ENCODE results near the gene IMPA2.
"Not testable (repeated sequence)": the region's sequence is repeated elsewhere in the genome, so short reads cannot be mapped to it uniquely, and the experiment has no call there.

Gene IMPA2

GRCh38 chr18:12038082-12038638 is 56.9 kb downstream of the IMPA2 start:
- no peak overlapping the region for H3K4ac ChIP-seq (ENCODE audit: low read length)

GRCh38 chr18:12038639-12039539 is 57.6 kb downstream of the IMPA2 start:
- no peaks in the 10 kb centered on the region for H3K9me3 ChIP-seq (replicated peaks in 1 of 2; ENCODE audit: control insufficient read depth in 2 of 2, insufficient read depth in 1 of 2, low read depth in 1 of 2, low read length in 2 of 2)
- no peak overlapping the region for H2BK120ac ChIP-seq (ENCODE audit: low read depth, low read length)
- peak; percentile 77 for DNase-seq (ENCODE audit: low spot score)
- H3K36me3 ChIP-seq (replicated peaks in 1 of 2; ENCODE audit: control insufficient read depth in 2 of 2, insufficient read depth in 2 of 2, low read length in 2 of 2), result no peaks in the 10 kb centered on the region
- H3K9ac ChIP-seq (ENCODE audit: low read depth, low read length, poor library complexity), result peak overlapping the region; percentile 83
- no peak overlapping the region for H3K4ac ChIP-seq (ENCODE audit: low read length)
- H3K14ac ChIP-seq (ENCODE audit: low read length), result peak overlapping the region; percentile 94
- H3K27me3 ChIP-seq (ENCODE audit: control insufficient read depth in 3 of 3, insufficient read depth in 3 of 3, low read depth in 1 of 3, low read length in 3 of 3), result peaks cover 0 to 14% (median 12%) of the 10 kb centered on the region in 3 experiments
- H3K23ac ChIP-seq (ENCODE audit: low read depth, low read length, poor library complexity), result peak overlapping the region; percentile 89
- H3K79me1 ChIP-seq (ENCODE audit: low read depth, low read length), result no peaks in the 10 kb centered on the region
- H4K91ac ChIP-seq (ENCODE audit: low read depth, low read length, poor library complexity), result no peak overlapping the region
- H2AFZ ChIP-seq (ENCODE audit: low read length), result peak overlapping the region; percentile 100
- no CpG with 5 or more reads among the region's 74 CpGs for WGBS, 2 donors (ENCODE audit: extremely low coverage in 2 of 2, insufficient read length in 2 of 2, insufficient replicate concordance in 1 of 2)
- H3K4me2 ChIP-seq (ENCODE audit: insufficient read depth, low read length, poor library complexity, severe bottlenecking), result peak overlapping the region; percentile 99
- peaks cover 1 to 4% of the 10 kb centered on the region in 2 donors for H3K4me1 ChIP-seq (ENCODE audit: control insufficient read depth in 2 of 2, insufficient read depth in 1 of 2, low read depth in 1 of 2, low read length in 2 of 2)
- no peak overlapping the region for H2BK12ac ChIP-seq (ENCODE audit: low read length)
- peak overlapping the region; percentile 56 to 85 for H3K4me3 ChIP-seq (ENCODE audit: low read length in 2 of 2)
- no peak overlapping the region for H2AK5ac ChIP-seq (ENCODE audit: low read depth, low read length)
- peak overlapping the region; percentile 92 for H3K18ac ChIP-seq (ENCODE audit: low read length)
- H4K8ac ChIP-seq (ENCODE audit: low read depth, low read length), result no peak overlapping the region
- H3K27ac ChIP-seq (replicated peaks; ENCODE audit: low read length), result no peak overlapping the region
- peak overlapping the region; percentile 65 for H2BK15ac ChIP-seq (ENCODE audit: low read length)
- H2BK5ac ChIP-seq (ENCODE audit: low read length), result peak overlapping the region; percentile 26

More at GRCh38 chr18:12038082-12038638, 56.9 kb downstream of the IMPA2 start:
- Histone ChIP-seq H3K9ac (ENCODE audit: low read depth, low read length, poor library complexity) (peak overlapping the region; percentile 83), H3K27ac (replicated peaks; ENCODE audit: low read length) (no peak overlapping the region), H3K4me2 (ENCODE audit: insufficient read depth, low read length, poor library complexity, severe bottlenecking) (peak overlapping the region; percentile 99), H4K91ac (ENCODE audit: low read depth, low read length, poor library complexity) (no peak overlapping the region), H3K4me1 (ENCODE audit: control insufficient read depth in 2 of 2, insufficient read depth in 1 of 2, low read depth in 1 of 2, low read length in 2 of 2) (peaks cover 3 to 4% of the 10 kb centered on the region in 2 donors), H4K8ac (ENCODE audit: low read depth, low read length) (no peak overlapping the region), H3K36me3 (replicated peaks in 1 of 2; ENCODE audit: control insufficient read depth in 2 of 2, insufficient read depth in 2 of 2, low read length in 2 of 2) (no peaks in the 10 kb centered on the region), H2BK120ac (ENCODE audit: low read depth, low read length) (no peak overlapping the region), H2AK5ac (ENCODE audit: low read depth, low read length) (no peak overlapping the region), H3K23ac (ENCODE audit: low read depth, low read length, poor library complexity) (peak overlapping the region; percentile 89), H3K27me3 (ENCODE audit: control insufficient read depth in 3 of 3, insufficient read depth in 3 of 3, low read depth in 1 of 3, low read length in 3 of 3) (peaks cover 0 to 14% (median 12%) of the 10 kb centered on the region in 3 experiments), H2BK15ac (ENCODE audit: low read length) (peak overlapping the region; percentile 14), H3K14ac (ENCODE audit: low read length) (no peak overlapping the region), H3K9me3 (replicated peaks in 1 of 2; ENCODE audit: control insufficient read depth in 2 of 2, insufficient read depth in 1 of 2, low read depth in 1 of 2, low read length in 2 of 2) (no peaks in the 10 kb centered on the region), H3K79me1 (ENCODE audit: low read depth, low read length) (no peaks in the 10 kb centered on the region), H3K4me3 (ENCODE audit: low read length in 2 of 2) (peak overlapping the region in 1 of 2 donors; percentile 85), H2BK12ac (ENCODE audit: low read length) (no peak overlapping the region), H2BK5ac (ENCODE audit: low read length) (peak overlapping the region; percentile 26), H3K18ac (ENCODE audit: low read length) (peak overlapping the region; percentile 38), H2AFZ (ENCODE audit: low read length) (peak overlapping the region; percentile 100)
- no CpG with 5 or more reads among the region's 27 CpGs for WGBS, 2 donors (ENCODE audit: extremely low coverage in 2 of 2, insufficient read length in 2 of 2, insufficient replicate concordance in 1 of 2)
- peak; percentile 20 for DNase-seq (ENCODE audit: low spot score)

- not testable (repeated sequence) for H2BK120ac ChIP-seq (ENCODE audit: low read depth, low read length); H4K8ac ChIP-seq (ENCODE audit: low read depth, low read length); H3K9ac ChIP-seq (ENCODE audit: low read depth, low read length, poor library complexity); DNase-seq (ENCODE audit: low spot score); H4K91ac ChIP-seq (ENCODE audit: low read depth, low read length, poor library complexity); H3K18ac ChIP-seq (ENCODE audit: low read length); H3K4me2 ChIP-seq (ENCODE audit: insufficient read depth, low read length, poor library complexity, severe bottlenecking); H3K4ac ChIP-seq (ENCODE audit: low read length); H2BK15ac ChIP-seq (ENCODE audit: low read length); H2AK5ac ChIP-seq (ENCODE audit: low read depth, low read length); H3K27ac ChIP-seq (replicated peaks; ENCODE audit: low read length); H3K36me3 ChIP-seq (replicated peaks in 1 of 2; ENCODE audit: control insufficient read depth in 2 of 2, insufficient read depth in 2 of 2, low read length in 2 of 2); H3K14ac ChIP-seq (ENCODE audit: low read length); H3K9me3 ChIP-seq (replicated peaks in 1 of 2; ENCODE audit: control insufficient read depth in 2 of 2, insufficient read depth in 1 of 2, low read depth in 1 of 2, low read length in 2 of 2); H3K4me1 ChIP-seq (ENCODE audit: control insufficient read depth in 2 of 2, insufficient read depth in 1 of 2, low read depth in 1 of 2, low read length in 2 of 2); H2BK12ac ChIP-seq (ENCODE audit: low read length); H3K23ac ChIP-seq (ENCODE audit: low read depth, low read length, poor library complexity); H3K79me1 ChIP-seq (ENCODE audit: low read depth, low read length); H2BK5ac ChIP-seq (ENCODE audit: low read length); H3K4me3 ChIP-seq (ENCODE audit: low read length in 2 of 2); H2AFZ ChIP-seq (ENCODE audit: low read length)
- no CpG with 5 or more reads among the region's 6 CpGs for WGBS, 2 donors (ENCODE audit: extremely low coverage in 2 of 2, insufficient read length in 2 of 2, insufficient replicate concordance in 1 of 2)
- peaks cover 0 to 14% (median 12%) of the 10 kb centered on the region in 3 experiments for H3K27me3 ChIP-seq (ENCODE audit: control insufficient read depth in 3 of 3, insufficient read depth in 3 of 3, low read depth in 1 of 3, low read length in 3 of 3)
Measured at GRCh38 chr18:12039540-12039930, 58.2 kb downstream of the IMPA2 start.

GRCh38 chr18:12041561-12041960 is 60.3 kb downstream of the IMPA2 start:
- Histone ChIP-seq H3K27me3 (ENCODE audit: control insufficient read depth in 3 of 3, insufficient read depth in 3 of 3, low read depth in 1 of 3, low read length in 3 of 3) (peaks cover 0 to 22% (median 12%) of the 10 kb centered on the region in 3 experiments), H3K79me1 (ENCODE audit: low read depth, low read length) (no peaks in the 10 kb centered on the region), H2BK5ac (ENCODE audit: low read length) (no peak overlapping the region), H3K23ac (ENCODE audit: low read depth, low read length, poor library complexity) (no peak overlapping the region), H3K9me3 (replicated peaks in 1 of 2; ENCODE audit: control insufficient read depth in 2 of 2, insufficient read depth in 1 of 2, low read depth in 1 of 2, low read length in 2 of 2) (no peaks in the 10 kb centered on the region), H3K4ac (ENCODE audit: low read length) (no peak overlapping the region), H2AFZ (ENCODE audit: low read length) (no peak overlapping the region), H3K4me3 (ENCODE audit: low read length in 2 of 2) (no peak overlapping the region), H3K9ac (ENCODE audit: low read depth, low read length, poor library complexity) (no peak overlapping the region), H3K14ac (ENCODE audit: low read length) (no peak overlapping the region), H2BK15ac (ENCODE audit: low read length) (no peak overlapping the region), H3K27ac (replicated peaks; ENCODE audit: low read length) (no peak overlapping the region), H2AK5ac (ENCODE audit: low read depth, low read length) (no peak overlapping the region), H3K18ac (ENCODE audit: low read length) (no peak overlapping the region), H2BK12ac (ENCODE audit: low read length) (no peak overlapping the region), H4K8ac (ENCODE audit: low read depth, low read length) (no peak overlapping the region), H3K4me1 (ENCODE audit: control insufficient read depth in 2 of 2, insufficient read depth in 1 of 2, low read depth in 1 of 2, low read length in 2 of 2) (peaks cover 3 to 4% of the 10 kb centered on the region in 2 donors), H3K36me3 (replicated peaks in 1 of 2; ENCODE audit: control insufficient read depth in 2 of 2, insufficient read depth in 2 of 2, low read length in 2 of 2) (no peaks in the 10 kb centered on the region), H4K91ac (ENCODE audit: low read depth, low read length, poor library complexity) (no peak overlapping the region), H2BK120ac (ENCODE audit: low read depth, low read length) (no peak overlapping the region), H3K4me2 (ENCODE audit: insufficient read depth, low read length, poor library complexity, severe bottlenecking) (no peak overlapping the region)
- WGBS, 2 donors (ENCODE audit: extremely low coverage in 2 of 2, insufficient read length in 2 of 2, insufficient replicate concordance in 1 of 2), result no CpG with 5 or more reads among the region's 5 CpGs
- no peak for DNase-seq (ENCODE audit: low spot score)
